NCI-H1417 (cell line): ENCODE data around the gene PGA4.
"Not testable (repeated sequence)": the region's sequence is repeated elsewhere in the genome, so short reads cannot be mapped to it uniquely, and the experiment has no call there.

Source experiments
- DNase-seq, 3 experiments: peaks; one replicate each; lab custom pipeline; 2025; lab: John Stamatoyannopoulos, UW

Gene PGA4

GRCh38 chr11:61250796-61251765 lies 28.9 kb downstream of the PGA4 start:
- not testable (repeated sequence) for DNase-seq

GRCh38 chr11:61252332-61252731 lies 30.2 kb downstream of the PGA4 start:
- DNase-seq = not testable (repeated sequence)

- peak; percentile 10 to 54 (median 22) for DNase-seq
Observed at GRCh38 chr11:61254403-61255025, 32.4 kb downstream of the PGA4 start.

GRCh38 chr11:61256710-61257482 lies 34.7 kb downstream of the PGA4 start:
- no peak for DNase-seq

GRCh38 chr11:61258546-61258945 lies 36.4 kb downstream of the PGA4 start:
- DNase-seq = no peak

GRCh38 chr11:61259363-61259762 lies 37.2 kb downstream of the PGA4 start:
- no peak for DNase-seq

- DNase-seq = no peak
Observed at GRCh38 chr11:61264371-61264770, 42.2 kb downstream of the PGA4 start.

GRCh38 chr11:61264795-61265194 lies 42.6 kb downstream of the PGA4 start:
- no peak for DNase-seq

GRCh38 chr11:61265357-61265756 lies 43.2 kb downstream of the PGA4 start:
- DNase-seq = no peak

- no peak for DNase-seq
Observed at GRCh38 chr11:61266602-61267001, 44.5 kb downstream of the PGA4 start.

GRCh38 chr11:61267437-61267841 lies 45.3 kb downstream of the PGA4 start:
- no peak for DNase-seq

GRCh38 chr11:61268588-61269250 lies 46.6 kb downstream of the PGA4 start:
- DNase-seq = no peak

- no peak for DNase-seq
Observed at GRCh38 chr11:61270354-61271076, 48.4 kb downstream of the PGA4 start.

GRCh38 chr11:61272731-61273130 lies 50.6 kb downstream of the PGA4 start:
- DNase-seq = no peak

- DNase-seq = peak in 1 of 3 experiments; percentile 10
Observed at GRCh38 chr11:61273178-61274078, 51.3 kb downstream of the PGA4 start.

GRCh38 chr11:61274084-61274483 lies 51.9 kb downstream of the PGA4 start:
- no peak for DNase-seq

GRCh38 chr11:61275191-61275590 lies 53.0 kb downstream of the PGA4 start:
- DNase-seq = no peak

GRCh38 chr11:61277186-61278000 lies 55.2 kb downstream of the PGA4 start:
- DNase-seq = no peak

GRCh38 chr11:61278001-61278470 lies 55.9 kb downstream of the PGA4 start:
- DNase-seq = no peak
